CD14-positive monocyte (primary cell): ENCODE data around the gene KRTAP4-5. TPM values are rescaled to one million over a fixed set of nuclear protein-coding genes. Genes with fewer than 3 reads are reported as not detected.

Experiments used
- DNase-seq, 3 donors: peaks; one replicate each; pipeline ENCODE4 v3.0.0-alpha.2; 2011 to 2022
- H2AFZ ChIP-seq: 2 replicates; pipeline ENCODE4 v1.6.0; 2012; ENCODE audit warnings: mild to moderate bottlenecking, low read depth, low read length, inconsistent platforms; ENCODE audit not compliant: insufficient read depth, poor library complexity, severe bottlenecking
- H3K27ac ChIP-seq, 2 donors: 1 replicate in 1 of 2; 2 replicates in 1 of 2; pipeline ENCODE4 v1.5.1; 2012 to 2013; ENCODE audit warnings: low read length in 2 of 2, control low read depth in 1 of 2, inconsistent platforms in 1 of 2, low read depth in 1 of 2, mild to moderate bottlenecking in 1 of 2
- H3K27me3 ChIP-seq, 2 donors: one replicate each; pipeline versions ENCODE4 v1.6.0 to v1.6.1; 2011 to 2013; ENCODE audit warnings: low read length in 2 of 2; ENCODE audit not compliant: control insufficient read depth in 2 of 2, insufficient read depth in 2 of 2
- H3K36me3 ChIP-seq, 2 donors: replicated peaks in 1 of 2; 1 replicate in 1 of 2; 2 replicates in 1 of 2; pipeline versions ENCODE4 v1.5.1 to v1.6.1; 2012 to 2013; ENCODE audit warnings: low read length in 2 of 2, control low read depth in 1 of 2, inconsistent platforms in 1 of 2, mild to moderate bottlenecking in 1 of 2; ENCODE audit not compliant: insufficient read depth in 2 of 2, control insufficient read depth in 1 of 2
- H3K4me1 ChIP-seq, 2 donors: 1 replicate in 1 of 2; 2 replicates in 1 of 2; pipeline versions ENCODE4 v1.5.1 to v1.6.1; 2012 to 2013; ENCODE audit warnings: low read length in 2 of 2, control low read depth in 1 of 2, inconsistent platforms in 1 of 2, mild to moderate bottlenecking in 1 of 2, moderate library complexity in 1 of 2; ENCODE audit not compliant: insufficient read depth in 2 of 2, control insufficient read depth in 1 of 2
- H3K4me2 ChIP-seq: replicated peaks from 2 replicates; pipeline ENCODE3; 2012; ENCODE audit warnings: low read length, moderate library complexity, mild to moderate bottlenecking; ENCODE audit not compliant: poor library complexity, severe bottlenecking; ENCODE audit errors: extremely low read depth
- H3K4me3 ChIP-seq, 3 experiments: fragments of 200-600 bp in 1 of 3; sonication (generic) in 1 of 3; replicated peaks in 1 of 3; 1 replicate in 2 of 3; 2 replicates in 1 of 3; pipeline ENCODE4 v1.5.1; 2011 to 2013; ENCODE audit warnings: low read length in 3 of 3, mild to moderate bottlenecking in 3 of 3, control low read depth in 2 of 3, low read depth in 2 of 3, inconsistent platforms in 1 of 3, moderate library complexity in 1 of 3
- H3K79me2 ChIP-seq: 2 replicates; pipeline ENCODE4 v1.6.0; 2012; ENCODE audit warnings: mild to moderate bottlenecking, control low read depth, inconsistent platforms, low read length, moderate library complexity; ENCODE audit not compliant: insufficient read depth
- H3K9ac ChIP-seq: 2 replicates; pipeline ENCODE4 v1.6.0; 2017; ENCODE audit warnings: low read length, mild to moderate bottlenecking; ENCODE audit not compliant: insufficient read depth, poor library complexity, severe bottlenecking
- H3K9me3 ChIP-seq, 2 donors: replicated peaks in 1 of 2; 1 replicate in 1 of 2; 2 replicates in 1 of 2; pipeline versions ENCODE4 v1.5.1 to v1.6.1; 2012 to 2013; ENCODE audit warnings: low read length in 2 of 2, control low read depth in 1 of 2; ENCODE audit not compliant: control insufficient read depth in 1 of 2, insufficient read depth in 1 of 2
- H4K20me1 ChIP-seq: 2 replicates; pipeline ENCODE4 v1.6.0; 2012; ENCODE audit warnings: mild to moderate bottlenecking, low read length, control low read depth, moderate library complexity; ENCODE audit not compliant: insufficient read depth
- H3K27ac Mint-ChIP-seq, 7 donors: one replicate each; pipeline ENCODE4 v1.8.0; 2020; ENCODE audit warnings: mild to moderate bottlenecking in 7 of 7, mixed read lengths in 7 of 7, moderate library complexity in 6 of 7, inconsistent platforms in 2 of 7
- H3K27me3 Mint-ChIP-seq, 3 donors: one replicate each; pipeline ENCODE4 v1.8.0; 2021 to 2022; ENCODE audit warnings: low read depth in 3 of 3, mild to moderate bottlenecking in 3 of 3, mixed read lengths in 3 of 3, moderate library complexity in 3 of 3, inconsistent platforms in 1 of 3
- H3K36me3 Mint-ChIP-seq, 2 donors: one replicate each; pipeline ENCODE4 v1.8.0; 2020; ENCODE audit warnings: mixed read lengths in 2 of 2, inconsistent platforms in 1 of 2, mild to moderate bottlenecking in 1 of 2
- H3K4me1 Mint-ChIP-seq: one replicate; pipeline ENCODE4 v1.8.0; 2020; ENCODE audit warnings: mild to moderate bottlenecking, mixed read lengths
- H3K4me3 Mint-ChIP-seq, 2 donors: one replicate each; pipeline ENCODE4 v1.8.0; 2020; ENCODE audit warnings: mild to moderate bottlenecking in 2 of 2, mixed read lengths in 2 of 2, moderate library complexity in 1 of 2
- H3K9me3 Mint-ChIP-seq, 7 donors: one replicate each; pipeline ENCODE4 v1.8.0; 2020 to 2022; ENCODE audit warnings: mixed read lengths in 7 of 7, mild to moderate bottlenecking in 6 of 7, moderate library complexity in 6 of 7, inconsistent platforms in 2 of 7
- WGBS: methylation state at CpG from one replicate; pipeline ENCODE4 v1.1.5; 2013; ENCODE audit warnings: missing lambda C conversion rate; ENCODE audit not compliant: insufficient coverage; 5-methylcytosine and 5-hydroxymethylcytosine counted together
- intact Hi-C, 2 donors: fragments of 100-400 bp; cut with micrococcal nuclease; formaldehyde crosslinking; loops; one replicate each; pipeline versions ENCODE4 v1.15.0 to v1.15.1; 2023
- polyA plus RNA-seq, 3 donors: library from polyadenylated mRNA; depleted of rRNA in 1 of 3; unstranded in 2 of 3; stranded (reverse) in 1 of 3; fragments of 300-500 nt in 2 of 3; fragments of >200 nt in 1 of 3; fragmentation: Illumina TruSeq in 2 of 3; gene quantifications; 1 replicate in 2 of 3; 2 replicates in 1 of 3; pipeline ENCODE4 v1.2.3, GENCODE V29; 2012 to 2021
- TF ChIP-seq, protein P1 (sequence below): fragments of 200-600 bp; IDR thresholded peaks from one replicate; pipeline ENCODE4 v1.8.0; 2022; ENCODE audit warnings: antibody characterized with exemption, mild to moderate bottlenecking

KRTAP4-5 gene
- polyA plus RNA-seq, 3 donors, result not detected

GRCh38 chr17:41144846-41145245 is 4.8 kb downstream of the KRTAP4-5 start:
- TF ChIP-seq, protein P1, sequence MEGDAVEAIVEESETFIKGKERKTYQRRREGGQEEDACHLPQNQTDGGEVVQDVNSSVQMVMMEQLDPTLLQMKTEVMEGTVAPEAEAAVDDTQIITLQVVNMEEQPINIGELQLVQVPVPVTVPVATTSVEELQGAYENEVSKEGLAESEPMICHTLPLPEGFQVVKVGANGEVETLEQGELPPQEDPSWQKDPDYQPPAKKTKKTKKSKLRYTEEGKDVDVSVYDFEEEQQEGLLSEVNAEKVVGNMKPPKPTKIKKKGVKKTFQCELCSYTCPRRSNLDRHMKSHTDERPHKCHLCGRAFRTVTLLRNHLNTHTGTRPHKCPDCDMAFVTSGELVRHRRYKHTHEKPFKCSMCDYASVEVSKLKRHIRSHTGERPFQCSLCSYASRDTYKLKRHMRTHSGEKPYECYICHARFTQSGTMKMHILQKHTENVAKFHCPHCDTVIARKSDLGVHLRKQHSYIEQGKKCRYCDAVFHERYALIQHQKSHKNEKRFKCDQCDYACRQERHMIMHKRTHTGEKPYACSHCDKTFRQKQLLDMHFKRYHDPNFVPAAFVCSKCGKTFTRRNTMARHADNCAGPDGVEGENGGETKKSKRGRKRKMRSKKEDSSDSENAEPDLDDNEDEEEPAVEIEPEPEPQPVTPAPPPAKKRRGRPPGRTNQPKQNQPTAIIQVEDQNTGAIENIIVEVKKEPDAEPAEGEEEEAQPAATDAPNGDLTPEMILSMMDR, result no peak

GRCh38 chr17:41141361-41141760 is 8.3 kb downstream of the KRTAP4-5 start:
- Mint-ChIP-seq H3K36me3 (no peaks in the 10 kb centered on the region), H3K27me3 (peaks cover 0 to 2% (median 1%) of the 10 kb centered on the region in 3 donors), H3K4me1 (no peaks in the 10 kb centered on the region), H3K27ac (no peak overlapping the region), H3K9me3 (peaks cover 26 to 46% (median 35%) of the 10 kb centered on the region in 7 donors), H3K4me3 (no peak overlapping the region)
- DNase-seq, result no peak
- no peaks in the 10 kb centered on the region for H4K20me1 ChIP-seq
- H3K4me2 ChIP-seq, result no peak overlapping the region
- no peaks in the 10 kb centered on the region for H3K79me2 ChIP-seq
- TF ChIP-seq, protein P1, result no peak
- H3K36me3 ChIP-seq, result no peaks in the 10 kb centered on the region
- H2AFZ ChIP-seq, result no peak overlapping the region
- no peak overlapping the region for H3K27ac ChIP-seq
- no peak overlapping the region for H3K4me3 ChIP-seq
- no peak overlapping the region for H3K9ac ChIP-seq
- H3K27me3 ChIP-seq, result no peaks in the 10 kb centered on the region
- intact Hi-C loops, result no loop called here
- peaks cover 14 to 27% of the 10 kb centered on the region in 2 donors for H3K9me3 ChIP-seq
- no peaks in the 10 kb centered on the region for H3K4me1 ChIP-seq

More at GRCh38 chr17:41144846-41145245, 4.8 kb downstream of the KRTAP4-5 start:
- no peaks in the 10 kb centered on the region for H3K36me3 Mint-ChIP-seq
- H3K79me2 ChIP-seq, result no peaks in the 10 kb centered on the region
- H3K9me3 Mint-ChIP-seq, result peaks cover 17 to 36% (median 29%) of the 10 kb centered on the region in 7 donors
- no peak overlapping the region for H3K9ac ChIP-seq
- intact Hi-C loops, result no loop called here
- no peak overlapping the region for H3K4me2 ChIP-seq
- peaks cover 3 to 4% (median 3%) of the 10 kb centered on the region in 3 donors for H3K27me3 Mint-ChIP-seq
- H3K36me3 ChIP-seq, result no peaks in the 10 kb centered on the region
- no CpG with 5 or more reads among the region's 1 CpG for WGBS
- H2AFZ ChIP-seq, result no peak overlapping the region
- H3K27me3 ChIP-seq, result no peaks in the 10 kb centered on the region
- no peak overlapping the region for H3K4me3 Mint-ChIP-seq
- no peaks in the 10 kb centered on the region for H3K4me1 Mint-ChIP-seq
- no peaks in the 10 kb centered on the region for H3K4me1 ChIP-seq
- H3K27ac Mint-ChIP-seq, result no peak overlapping the region
- peaks cover 11 to 23% of the 10 kb centered on the region in 2 donors for H3K9me3 ChIP-seq
- DNase-seq, result no peak
- H3K4me3 ChIP-seq, result no peak overlapping the region
- no peak overlapping the region for H3K27ac ChIP-seq
- no peaks in the 10 kb centered on the region for H4K20me1 ChIP-seq
